Measurements from ENCODE around the gene SLX1B.
"Not testable (repeated sequence)": the region's sequence is repeated elsewhere in the genome, so short reads cannot be mapped to it uniquely, and the experiment has no call there.

Gene SLX1B

DNA sequence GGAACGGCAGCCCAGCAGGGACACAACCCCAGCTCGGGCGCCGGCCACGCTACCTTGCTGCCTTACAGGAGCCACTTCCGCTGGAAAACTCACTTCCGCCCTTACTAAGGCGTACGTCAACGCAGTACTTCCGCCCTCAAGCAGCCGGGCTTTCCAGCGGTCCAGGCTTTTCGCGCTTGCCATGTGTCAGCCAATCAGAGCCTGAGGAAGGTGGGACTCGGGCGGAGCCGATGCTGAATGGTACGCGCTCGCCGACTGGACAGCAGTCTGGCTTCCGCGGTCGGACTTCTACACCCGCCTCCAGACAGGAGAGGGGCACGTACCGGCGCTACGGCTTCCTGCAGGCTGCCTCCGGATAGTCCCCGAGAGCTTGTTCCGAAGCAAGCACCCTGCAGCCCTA, at the start of gene SLX1B, which contains the start of gene BOLA2:
Gene SLX1B (plus strand): TSS at position 265 of the 400 bp plus-strand sequence.
Gene BOLA2 (minus strand): TSS at position 83 of the 400 bp plus-strand sequence. CDS start 98 bp downstream, outside the sequence.
- not testable (repeated sequence) for DNase-seq

DNA sequence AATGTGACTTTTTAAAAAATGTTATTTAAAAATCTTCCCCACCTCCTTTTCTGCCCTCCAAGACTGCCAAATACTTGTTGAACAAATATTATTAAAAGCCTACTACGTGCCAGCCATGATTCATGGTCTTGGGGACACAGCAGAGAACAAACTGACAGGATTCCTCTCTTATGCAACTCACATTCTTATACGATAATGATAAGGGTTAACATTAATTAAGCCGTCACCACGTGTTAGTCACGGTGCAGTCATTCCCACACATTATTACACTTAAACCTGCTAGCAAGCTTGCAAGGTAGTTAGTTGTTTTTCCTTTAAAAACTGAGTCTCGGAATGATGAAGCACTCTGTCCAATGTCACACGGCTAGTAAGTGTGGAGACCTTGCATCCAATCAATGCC, 49.1 kb upstream of the SLX1B start:
- not testable (repeated sequence) for DNase-seq

DNA sequence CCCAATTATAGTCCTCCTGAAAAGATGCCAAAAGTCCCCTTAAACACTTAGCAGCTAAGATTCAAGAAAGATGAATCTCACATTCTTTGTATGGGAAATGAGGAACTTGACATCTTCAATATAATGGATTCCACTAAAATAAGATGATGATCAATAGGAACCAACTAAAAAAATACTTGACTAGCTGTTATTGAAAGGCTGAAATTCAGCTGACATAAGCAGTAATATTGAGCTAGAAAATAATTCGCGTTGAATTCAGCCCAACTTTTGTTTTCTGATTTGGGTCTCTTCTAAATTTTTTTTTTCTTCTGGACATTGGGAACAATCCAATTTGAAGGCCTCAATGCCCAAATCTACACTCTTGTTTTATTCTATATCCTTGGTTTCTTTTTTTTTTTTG, 30.7 kb upstream of the SLX1B start:
- not testable (repeated sequence) for DNase-seq

DNA sequence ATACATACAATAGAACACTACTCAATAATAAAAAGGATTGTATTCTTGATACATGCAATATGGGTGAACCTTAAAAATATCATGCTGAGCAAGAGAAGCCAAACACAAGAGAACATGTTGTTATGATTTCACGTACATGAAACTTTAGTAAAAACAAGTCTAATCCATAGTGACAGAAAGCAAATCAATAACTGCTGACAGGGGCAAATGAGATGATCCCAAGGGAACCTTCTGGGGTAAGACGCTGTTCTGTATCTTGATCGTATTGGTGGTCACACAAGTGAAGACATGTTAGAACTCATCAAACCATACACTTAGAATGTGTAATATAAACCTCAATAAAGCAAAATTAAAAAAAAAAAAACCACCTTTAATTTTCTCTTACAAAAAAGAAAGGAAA, 28.9 kb upstream of the SLX1B start:
- not testable (repeated sequence) for DNase-seq

DNA sequence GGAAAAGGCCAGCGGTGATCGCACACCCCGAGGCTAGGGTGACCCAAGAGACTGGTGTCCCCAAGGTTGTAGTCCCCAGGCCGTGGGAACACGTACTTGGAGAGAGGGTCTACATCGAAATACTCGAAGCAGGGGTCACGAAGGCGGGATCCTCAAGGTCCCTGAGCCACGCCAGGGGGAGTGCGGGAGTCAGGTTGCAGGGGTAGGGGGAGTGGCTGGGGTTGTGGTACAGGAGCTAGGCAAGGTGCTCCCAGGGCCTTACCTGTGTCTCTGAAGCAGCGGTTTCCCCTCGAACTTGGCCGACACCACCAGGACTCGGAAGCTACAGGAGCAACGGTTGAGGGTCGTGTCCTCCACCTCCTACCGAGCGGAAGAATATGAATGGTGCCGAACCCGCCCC, 579 bp upstream of the SLX1B start:
- DNase-seq = not testable (repeated sequence)

DNA sequence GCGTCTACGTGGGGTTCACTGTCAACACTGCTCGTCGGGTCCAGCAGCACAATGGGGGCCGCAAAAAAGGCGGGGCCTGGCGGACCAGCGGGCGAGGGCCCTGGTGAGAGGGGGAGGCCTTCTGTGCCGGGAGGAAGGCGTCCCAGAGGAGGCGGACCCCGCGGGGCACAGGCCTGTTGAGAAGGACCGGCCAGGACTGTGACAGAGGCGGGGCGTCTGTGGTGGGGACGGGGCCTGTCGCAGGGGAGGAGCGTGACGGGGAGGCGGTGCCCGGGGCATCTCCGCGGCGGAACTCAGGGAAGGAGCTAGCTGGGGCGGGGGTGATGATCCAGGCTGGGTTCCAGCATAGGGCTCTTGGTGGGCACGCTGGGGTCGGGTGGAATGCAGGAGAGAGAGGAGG, 495 bp downstream of the SLX1B start:
- not testable (repeated sequence) for DNase-seq

DNA sequence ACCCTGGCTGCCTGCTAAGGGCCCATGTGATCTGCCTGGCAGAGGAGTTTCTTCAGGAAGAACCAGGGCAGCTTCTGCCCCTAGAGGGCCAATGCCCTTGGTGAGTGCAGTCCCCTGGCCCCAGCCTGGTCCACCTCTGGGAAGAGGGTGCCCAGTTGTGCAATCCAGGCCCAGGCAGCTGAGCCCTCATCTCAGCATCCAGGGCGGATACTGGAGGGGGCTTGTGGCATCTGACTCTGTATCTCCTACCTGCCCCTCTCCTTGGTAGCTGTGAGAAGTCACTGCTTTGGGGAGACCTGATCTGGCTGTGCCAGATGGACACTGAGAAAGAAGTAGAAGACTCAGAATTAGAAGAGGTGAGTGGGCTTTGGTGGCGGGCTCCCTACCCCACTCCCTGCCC, 3.3 kb downstream of the SLX1B start:
- not testable (repeated sequence) for DNase-seq

DNA sequence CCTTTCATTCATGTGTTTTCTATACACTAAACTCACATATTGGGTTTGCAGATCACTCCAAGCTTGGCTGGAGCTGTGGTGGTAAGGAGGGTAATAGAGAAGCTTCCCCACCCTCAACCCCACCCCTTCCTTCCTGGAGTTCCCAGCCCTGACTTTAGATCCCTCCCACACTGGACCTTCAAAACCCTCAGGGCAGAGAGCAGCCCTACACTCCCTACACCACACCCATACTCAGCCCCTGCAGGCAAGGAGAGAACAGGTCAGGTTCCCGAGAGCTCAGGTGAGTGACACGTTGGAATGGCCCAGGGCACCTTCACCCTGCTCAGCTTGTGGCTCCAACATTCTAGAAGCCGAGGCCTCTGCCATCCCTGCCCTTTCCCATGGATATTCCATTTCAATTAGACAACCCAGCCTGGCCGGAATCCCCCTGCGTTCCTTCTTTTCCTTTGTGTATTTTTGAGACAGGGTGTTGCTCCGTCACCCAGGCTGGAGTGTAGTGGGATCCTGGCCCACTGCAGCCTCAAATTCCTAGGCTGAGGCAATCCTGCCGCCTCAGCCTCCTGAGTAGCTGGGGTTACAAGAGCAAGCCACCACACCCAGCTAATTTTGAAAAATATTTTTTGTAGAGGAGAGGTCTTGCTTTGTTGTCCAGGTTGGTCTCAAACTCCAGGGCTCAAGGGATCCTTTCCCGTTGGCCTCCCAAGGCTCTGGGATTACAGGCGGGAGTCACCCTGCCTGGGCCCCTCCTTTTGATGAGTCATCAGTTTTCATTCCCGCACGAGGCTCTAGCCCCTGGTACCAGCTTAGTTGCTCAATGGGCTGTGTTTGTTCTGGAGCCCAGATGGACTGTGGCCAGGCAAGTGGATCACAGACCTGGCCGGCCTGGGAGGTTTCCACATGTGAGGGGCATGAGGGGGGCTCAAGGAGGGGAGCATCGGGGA, 5.6 kb downstream of the SLX1B start, which contains the start of gene SULT1A4:
Gene SULT1A4 (plus strand): TSS at position 208 of the 941 bp plus-strand sequence. CDS start 1,473 bp downstream, outside the sequence.
- not testable (repeated sequence) for DNase-seq

DNA sequence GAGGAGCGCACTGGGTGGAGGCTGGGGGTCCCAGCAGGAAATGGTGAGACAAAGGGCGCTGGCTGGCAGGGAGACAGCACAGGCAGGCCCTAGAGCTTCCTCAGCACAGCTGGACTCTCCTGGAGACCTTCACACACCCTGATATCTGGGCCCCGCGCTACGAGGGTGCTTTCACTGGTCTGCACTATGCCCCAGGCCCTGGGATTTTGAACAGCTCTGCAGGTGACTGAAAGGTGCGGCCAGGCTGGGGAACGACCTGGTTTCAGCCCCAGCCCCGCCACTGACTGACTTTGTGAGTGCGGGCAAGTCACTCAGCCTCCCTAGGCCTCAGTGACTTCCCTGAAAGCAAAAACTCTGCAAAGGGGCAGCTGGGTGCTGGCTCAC, 6.3 kb downstream of the SLX1B start:
- not testable (repeated sequence) for DNase-seq

DNA sequence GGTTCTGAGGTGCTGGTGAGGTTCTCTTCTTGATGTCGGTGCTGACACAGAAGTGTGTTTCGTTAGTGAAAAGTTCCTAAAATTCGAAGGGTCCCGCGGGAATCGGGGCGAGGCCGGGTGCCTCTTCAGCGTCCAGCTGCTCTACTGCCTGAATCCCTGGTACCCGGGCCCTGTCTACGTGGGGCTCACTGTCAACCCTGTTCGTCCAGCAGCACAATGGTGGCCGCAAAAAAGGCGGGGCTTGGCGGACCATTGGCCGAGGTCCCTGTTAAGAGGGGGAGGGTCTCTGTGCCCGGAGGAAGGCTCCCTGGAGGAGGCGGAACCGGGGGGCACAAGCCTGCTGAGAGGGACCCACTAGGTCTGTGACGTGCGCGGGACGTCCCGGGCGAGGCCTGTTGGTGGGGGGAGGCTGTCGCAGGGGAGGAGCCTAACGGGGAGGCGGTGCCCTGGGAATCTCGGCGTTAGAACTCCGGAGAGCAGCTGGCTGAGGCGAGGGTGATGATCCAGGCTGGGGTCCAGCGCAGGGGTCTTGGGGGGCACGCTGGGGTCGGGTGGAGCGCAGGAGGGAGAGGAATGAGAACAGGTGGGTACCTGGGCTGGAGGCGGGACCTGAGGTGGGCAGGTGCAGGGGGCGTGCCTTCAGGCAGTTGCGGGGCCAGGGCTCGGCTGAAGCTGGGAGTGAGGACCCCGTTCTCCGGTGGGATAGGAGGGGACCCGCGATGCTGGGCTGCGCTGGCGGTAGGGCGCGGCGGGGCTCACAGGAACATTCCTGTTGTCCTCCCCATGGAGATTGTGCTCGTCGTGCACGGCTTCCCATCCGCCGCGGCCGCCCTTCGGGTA, 11.9 kb downstream of the SLX1B start:
- not testable (repeated sequence) for DNase-seq

DNA sequence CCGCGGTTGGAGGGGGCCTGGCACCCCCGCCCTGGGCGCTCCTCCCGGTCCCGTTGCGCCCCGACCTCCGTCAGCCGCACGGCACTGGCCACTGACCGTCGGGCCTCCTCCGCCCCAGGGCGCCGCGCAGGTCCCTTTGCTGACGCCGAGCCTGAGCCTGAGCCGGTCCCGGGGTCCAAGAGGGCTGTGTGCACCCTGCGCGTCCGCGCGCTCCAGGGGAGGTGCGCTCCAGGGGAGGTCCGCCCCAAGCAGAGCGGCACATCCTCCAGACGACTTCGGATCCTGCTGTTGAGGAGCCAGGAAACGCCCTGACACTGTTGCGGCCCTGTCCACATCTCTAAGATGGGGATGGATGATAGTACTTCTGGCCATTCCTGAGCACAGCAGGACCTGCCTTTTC, 12.6 kb downstream of the SLX1B start:
- not testable (repeated sequence) for DNase-seq

DNA sequence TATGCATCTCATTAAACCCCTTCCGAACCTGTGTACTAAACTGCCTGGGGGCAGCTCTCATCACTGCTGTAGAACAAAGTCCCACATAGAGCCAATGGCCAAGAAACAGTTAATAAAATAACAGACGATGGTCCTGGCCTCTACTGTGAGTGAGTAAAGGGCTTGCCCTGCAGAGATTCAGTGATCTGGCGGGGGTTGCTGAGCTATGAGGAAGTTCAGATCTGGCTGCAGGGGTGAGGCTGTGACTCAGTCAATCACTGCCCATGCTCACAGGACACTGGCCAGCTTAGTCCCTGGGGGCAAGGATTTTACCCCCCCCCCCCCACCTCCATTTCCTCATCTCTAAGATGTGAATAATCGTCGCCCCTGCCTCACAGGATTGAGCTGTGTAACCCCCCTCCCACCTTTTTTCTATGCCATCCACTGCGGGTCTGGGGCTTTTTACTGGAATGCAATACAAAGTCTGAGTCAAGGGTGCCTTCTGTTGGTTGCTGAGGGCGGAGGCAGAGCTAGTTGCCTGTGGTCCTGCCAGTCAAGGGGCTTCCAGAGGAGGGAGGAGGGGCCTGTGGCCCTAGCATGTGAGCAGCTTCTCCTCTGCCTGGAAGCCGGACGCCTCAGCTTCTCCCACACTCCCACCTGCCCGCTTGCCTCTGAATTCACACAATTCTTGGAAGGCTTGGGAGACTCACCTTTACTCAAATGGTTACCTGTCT, 13.5 kb downstream of the SLX1B start:
- not testable (repeated sequence) for DNase-seq

DNA sequence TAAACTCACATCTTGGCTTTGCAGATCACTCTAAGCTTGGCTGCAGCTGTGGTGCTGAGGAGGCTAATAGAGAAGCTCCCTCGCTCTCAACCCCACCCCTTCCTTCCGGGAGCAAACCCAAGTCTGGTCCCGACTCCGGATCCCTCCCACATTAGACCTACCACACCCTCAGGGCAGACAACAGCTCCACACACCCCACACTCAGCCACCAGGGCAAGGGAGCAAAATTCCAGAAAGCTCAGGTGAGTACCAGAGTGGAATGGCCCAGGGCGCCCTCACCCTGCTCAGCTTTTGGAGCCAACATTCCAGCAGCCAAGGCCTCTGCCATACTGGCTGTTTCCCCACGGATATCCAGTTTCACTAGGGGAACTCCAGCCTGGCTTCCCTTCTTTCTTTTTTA, 15.3 kb downstream of the SLX1B start:
- not testable (repeated sequence) for DNase-seq

DNA sequence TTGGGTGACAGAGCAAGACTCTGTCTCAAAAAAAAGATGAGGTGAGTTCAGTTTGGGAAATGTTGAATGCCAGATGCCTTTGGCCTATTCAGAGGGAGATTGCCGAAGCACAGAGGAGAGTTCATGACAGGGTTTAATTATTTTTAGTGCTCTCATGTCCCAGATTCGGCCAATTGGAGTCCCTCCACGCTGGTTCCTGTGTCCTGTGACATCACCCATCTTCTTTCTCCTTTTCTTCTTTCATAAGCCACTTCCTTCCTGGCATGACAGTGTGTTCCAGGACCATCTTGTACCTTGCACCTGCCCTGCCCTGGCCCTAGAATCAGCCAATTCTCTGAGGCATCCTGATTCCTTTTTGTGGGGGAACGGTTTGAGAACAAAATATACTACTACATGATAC, 17.7 kb downstream of the SLX1B start:
- DNase-seq = not testable (repeated sequence)

DNA sequence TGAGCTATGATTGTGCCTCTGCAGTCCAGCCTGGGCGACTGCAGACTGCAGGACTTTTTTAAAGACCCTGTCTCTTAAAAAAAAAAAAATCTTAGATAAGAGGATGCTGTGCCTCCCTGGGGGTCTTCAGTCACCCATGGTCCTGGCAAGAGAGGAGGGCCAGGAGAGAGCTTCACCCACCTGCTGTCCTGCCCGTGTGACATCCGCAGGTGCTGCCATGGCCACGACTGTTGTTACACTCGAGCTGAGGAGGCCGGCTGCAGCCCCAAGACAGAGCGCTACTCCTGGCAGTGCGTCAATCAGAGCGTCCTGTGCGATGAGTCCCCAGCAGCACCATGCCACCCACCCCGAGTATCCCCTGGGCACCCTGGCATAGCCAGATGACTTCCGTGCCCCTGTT, 27.9 kb downstream of the SLX1B start:
- DNase-seq = not testable (repeated sequence)

DNA sequence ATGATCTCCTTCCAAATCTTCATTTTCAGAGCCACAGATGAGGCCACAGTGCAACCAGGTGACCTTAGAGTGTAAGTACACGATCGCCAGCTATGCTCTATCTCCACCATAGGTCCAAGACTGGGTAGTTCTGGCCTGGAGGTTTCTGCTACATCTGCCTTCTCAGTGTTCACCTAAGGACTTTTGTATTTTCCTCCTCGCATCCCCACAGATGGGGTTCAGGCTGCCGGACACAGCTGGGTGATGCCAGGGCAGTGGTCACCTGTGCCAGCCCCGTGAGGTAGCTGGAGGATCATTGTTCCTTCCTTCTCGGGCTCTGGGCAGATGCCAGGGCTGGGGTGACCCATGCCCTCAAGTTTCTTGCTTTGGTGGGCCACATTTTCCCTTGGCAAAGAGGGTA, 52.0 kb downstream of the SLX1B start, which contains the start of gene NPIPB12:
Gene NPIPB12 (minus strand): TSS at position 101 of the 400 bp plus-strand sequence.
- not testable (repeated sequence) for DNase-seq
